Gastroesophageal sphincter (tissue), 3 donors: ENCODE results near the gene DOK6.

Experiments used
- POLR2AphosphoS5 ChIP-seq: sonication (generic); formaldehyde crosslinking; IDR thresholded peaks from one replicate; pipeline ENCODE4 v1.6.1; 2017; ENCODE audit warnings: antibody characterized with exemption
- TF ChIP-seq, protein P1 (sequence below), 4 experiments: fragments of 200-600 bp in 2 of 4; fragments of 450-650 bp in 2 of 4; sonication (generic) in 1 of 4; IDR thresholded peaks; one replicate each; pipeline ENCODE4 v1.5.1; 2017 to 2019; ENCODE audit warnings: antibody characterized with exemption in 4 of 4, mild to moderate bottlenecking in 2 of 4, moderate library complexity in 2 of 4

DNA sequence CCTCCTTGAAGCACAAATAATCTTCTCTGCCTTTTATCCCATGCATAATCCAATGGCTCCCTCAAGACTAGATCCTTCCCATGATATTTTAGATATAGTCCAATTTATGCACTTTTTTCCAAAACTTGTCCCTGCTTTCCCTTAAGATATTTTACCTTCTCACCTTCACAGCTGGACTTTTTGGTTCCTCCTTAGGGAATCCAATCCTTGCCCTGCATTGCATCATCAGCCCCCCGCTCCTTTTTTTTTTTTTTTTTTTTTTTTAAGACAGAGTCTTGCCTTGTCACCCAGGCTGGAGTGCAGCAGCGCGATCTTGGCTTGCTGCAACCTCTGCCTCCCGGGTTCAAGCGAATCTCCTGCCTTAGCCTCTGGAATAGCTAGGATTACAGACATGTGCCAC, 250.6 kb downstream of the DOK6 start:
- TF ChIP-seq, protein P1, sequence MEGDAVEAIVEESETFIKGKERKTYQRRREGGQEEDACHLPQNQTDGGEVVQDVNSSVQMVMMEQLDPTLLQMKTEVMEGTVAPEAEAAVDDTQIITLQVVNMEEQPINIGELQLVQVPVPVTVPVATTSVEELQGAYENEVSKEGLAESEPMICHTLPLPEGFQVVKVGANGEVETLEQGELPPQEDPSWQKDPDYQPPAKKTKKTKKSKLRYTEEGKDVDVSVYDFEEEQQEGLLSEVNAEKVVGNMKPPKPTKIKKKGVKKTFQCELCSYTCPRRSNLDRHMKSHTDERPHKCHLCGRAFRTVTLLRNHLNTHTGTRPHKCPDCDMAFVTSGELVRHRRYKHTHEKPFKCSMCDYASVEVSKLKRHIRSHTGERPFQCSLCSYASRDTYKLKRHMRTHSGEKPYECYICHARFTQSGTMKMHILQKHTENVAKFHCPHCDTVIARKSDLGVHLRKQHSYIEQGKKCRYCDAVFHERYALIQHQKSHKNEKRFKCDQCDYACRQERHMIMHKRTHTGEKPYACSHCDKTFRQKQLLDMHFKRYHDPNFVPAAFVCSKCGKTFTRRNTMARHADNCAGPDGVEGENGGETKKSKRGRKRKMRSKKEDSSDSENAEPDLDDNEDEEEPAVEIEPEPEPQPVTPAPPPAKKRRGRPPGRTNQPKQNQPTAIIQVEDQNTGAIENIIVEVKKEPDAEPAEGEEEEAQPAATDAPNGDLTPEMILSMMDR (IDR thresholded peaks at IDR 0.05), result no peak
- no peak for TF ChIP-seq POLR2AphosphoS5
